WTC11 (cell line): Measurements from ENCODE around the gene CYP2A7. TPM values are rescaled to one million over a fixed set of nuclear protein-coding genes. Genes with fewer than 3 reads are reported as not detected.
"Not testable (repeated sequence)": the region's sequence is repeated elsewhere in the genome, so short reads cannot be mapped to it uniquely, and the experiment has no call there.

ENCODE experiments used
- ATAC-seq: fragments of 200-7000 bp; cut with Tn5 transposase; 2 replicates; pipeline ENCODE4 v1.10.0; 2021; ENCODE audit warnings: mild to moderate bottlenecking, moderate library complexity
- CTCF ChIA-PET: fragments of 300-600 bp; sonication (Branson Sonifier 250); formaldehyde crosslinking; loops from one replicate; lab custom pipeline; 2021; ENCODE audit warnings: antibody characterized with exemption; lab: Charles Lee
- POLR2A ChIA-PET: fragments of 350-600 bp; sonication (Branson Sonifier 250); formaldehyde crosslinking; loops from one replicate; lab custom pipeline; 2021; ENCODE audit warnings: antibody characterized with exemption; lab: Charles Lee
- DNase-seq: peaks from one replicate; pipeline ENCODE4 v3.0.0; 2021; ENCODE audit warnings: low spot score
- H3K27ac Mint-ChIP-seq: 2 replicates; pipeline ENCODE4 v1.8.0; 2021; ENCODE audit warnings: mixed read lengths
- H3K27me3 Mint-ChIP-seq: 2 replicates; pipeline ENCODE4 v1.8.0; 2021; ENCODE audit warnings: low read depth, mild to moderate bottlenecking, moderate library complexity, mixed read lengths
- H3K36me3 Mint-ChIP-seq: 2 replicates; pipeline ENCODE4 v1.8.0; 2021; ENCODE audit warnings: mixed read lengths
- H3K4me1 Mint-ChIP-seq: 2 replicates; pipeline ENCODE4 v1.8.0; 2022; ENCODE audit warnings: mixed read lengths
- H3K4me3 Mint-ChIP-seq: 2 replicates; pipeline ENCODE4 v1.8.0; 2021; ENCODE audit warnings: mild to moderate bottlenecking, moderate library complexity, mixed read lengths
- H3K9me3 Mint-ChIP-seq: 2 replicates; pipeline ENCODE4 v1.8.0; 2021; ENCODE audit warnings: mixed read lengths
- FOXJ3 ChIP-seq: sonication (generic); formaldehyde crosslinking; IDR thresholded peaks from 2 replicates; pipeline ENCODE4 v1.9.0; 2021; ENCODE audit warnings: missing genetic modification reagents, mild to moderate bottlenecking, borderline replicate concordance
- GABPB1 ChIP-seq: sonication (generic); formaldehyde crosslinking; IDR thresholded peaks from 2 replicates; pipeline ENCODE4 v1.8.1; 2023; ENCODE audit warnings: mild to moderate bottlenecking, missing genetic modification reagents
- GRHL2 ChIP-seq: fragments of 250-450 bp; sonication (Bioruptor Pico); IDR thresholded peaks from 2 replicates; pipeline ENCODE4 v1.8.0; 2022; ENCODE audit warnings: mild to moderate bottlenecking, moderate library complexity; ENCODE audit not compliant: insufficient replicate concordance, severe bottlenecking
- HMGA2 ChIP-seq: fragments of 250-450 bp; sonication (Bioruptor Pico); IDR thresholded peaks from 2 replicates; pipeline ENCODE4 v1.4.0; 2021; ENCODE audit warnings: mild to moderate bottlenecking, moderate library complexity
- JUN ChIP-seq: sonication (generic); formaldehyde crosslinking; IDR thresholded peaks from 2 replicates; pipeline ENCODE4 v1.8.0; 2023; ENCODE audit warnings: mild to moderate bottlenecking, missing genetic modification reagents
- KAT7 ChIP-seq: sonication (generic); formaldehyde crosslinking; IDR thresholded peaks from 2 replicates; pipeline ENCODE4 v1.8.1; 2023; ENCODE audit warnings: missing genetic modification reagents, mild to moderate bottlenecking, borderline replicate concordance
- NR1H2 ChIP-seq: sonication (generic); formaldehyde crosslinking; IDR thresholded peaks from 2 replicates; pipeline ENCODE4 v1.9.0; 2021; ENCODE audit warnings: mild to moderate bottlenecking, moderate library complexity, missing genetic modification reagents
- SMAD4 ChIP-seq: sonication (generic); formaldehyde crosslinking; IDR thresholded peaks from 2 replicates; pipeline ENCODE4 v1.8.0; 2022; ENCODE audit warnings: mild to moderate bottlenecking, missing genetic modification reagents
- SP1 ChIP-seq: sonication (generic); formaldehyde crosslinking; conservative IDR thresholded peaks from 2 replicates; pipeline ENCODE4 v1.8.1; 2022; ENCODE audit warnings: missing genetic modification reagents
- ZNF232 ChIP-seq: sonication (generic); formaldehyde crosslinking; IDR thresholded peaks from 2 replicates; pipeline ENCODE4 v1.8.0; 2022; ENCODE audit warnings: mild to moderate bottlenecking, missing genetic modification reagents
- total RNA-seq: library from RNA; stranded (reverse); gene quantifications from 3 replicates; pipeline ENCODE4 v1.2.3, GENCODE V29; 2021
- TF ChIP-seq, protein P1 (sequence below): fragments of 250-450 bp; sonication (Bioruptor Pico); IDR thresholded peaks from 2 replicates; pipeline ENCODE4 v2.1.2; 2022; ENCODE audit warnings: mild to moderate bottlenecking, moderate library complexity
- TF ChIP-seq, protein P2 (sequence below): sonication (generic); formaldehyde crosslinking; IDR thresholded peaks from 2 replicates; pipeline ENCODE4 v1.8.0; 2022; ENCODE audit warnings: missing genetic modification reagents
- TF ChIP-seq, protein P3 (sequence below): fragments of 250-450 bp; sonication (Bioruptor Pico); IDR thresholded peaks from 2 replicates; pipeline ENCODE4 v1.9.0; 2021; ENCODE audit warnings: mild to moderate bottlenecking, borderline replicate concordance
- TF ChIP-seq, protein P4 (sequence below): sonication (generic); formaldehyde crosslinking; IDR thresholded peaks from 2 replicates; pipeline ENCODE4 v1.8.0; 2022; ENCODE audit warnings: mild to moderate bottlenecking, missing genetic modification reagents
- TF ChIP-seq, protein P5 (sequence below): sonication (generic); formaldehyde crosslinking; IDR thresholded peaks from 2 replicates; pipeline ENCODE4 v1.8.1; 2022; ENCODE audit warnings: missing genetic modification reagents, borderline replicate concordance
- TF ChIP-seq, protein P6 (sequence below): sonication (generic); formaldehyde crosslinking; IDR thresholded peaks from 2 replicates; pipeline ENCODE4 v1.8.1; 2023; ENCODE audit warnings: mild to moderate bottlenecking, moderate library complexity, missing genetic modification reagents
- TF ChIP-seq, protein P7 (sequence below): sonication (generic); formaldehyde crosslinking; IDR thresholded peaks from 2 replicates; pipeline ENCODE4 v1.8.0; 2022; ENCODE audit warnings: mild to moderate bottlenecking, missing genetic modification reagents

CYP2A7 gene
- total RNA-seq, 1 experiment from 2014 or later, result not detected

DNA sequence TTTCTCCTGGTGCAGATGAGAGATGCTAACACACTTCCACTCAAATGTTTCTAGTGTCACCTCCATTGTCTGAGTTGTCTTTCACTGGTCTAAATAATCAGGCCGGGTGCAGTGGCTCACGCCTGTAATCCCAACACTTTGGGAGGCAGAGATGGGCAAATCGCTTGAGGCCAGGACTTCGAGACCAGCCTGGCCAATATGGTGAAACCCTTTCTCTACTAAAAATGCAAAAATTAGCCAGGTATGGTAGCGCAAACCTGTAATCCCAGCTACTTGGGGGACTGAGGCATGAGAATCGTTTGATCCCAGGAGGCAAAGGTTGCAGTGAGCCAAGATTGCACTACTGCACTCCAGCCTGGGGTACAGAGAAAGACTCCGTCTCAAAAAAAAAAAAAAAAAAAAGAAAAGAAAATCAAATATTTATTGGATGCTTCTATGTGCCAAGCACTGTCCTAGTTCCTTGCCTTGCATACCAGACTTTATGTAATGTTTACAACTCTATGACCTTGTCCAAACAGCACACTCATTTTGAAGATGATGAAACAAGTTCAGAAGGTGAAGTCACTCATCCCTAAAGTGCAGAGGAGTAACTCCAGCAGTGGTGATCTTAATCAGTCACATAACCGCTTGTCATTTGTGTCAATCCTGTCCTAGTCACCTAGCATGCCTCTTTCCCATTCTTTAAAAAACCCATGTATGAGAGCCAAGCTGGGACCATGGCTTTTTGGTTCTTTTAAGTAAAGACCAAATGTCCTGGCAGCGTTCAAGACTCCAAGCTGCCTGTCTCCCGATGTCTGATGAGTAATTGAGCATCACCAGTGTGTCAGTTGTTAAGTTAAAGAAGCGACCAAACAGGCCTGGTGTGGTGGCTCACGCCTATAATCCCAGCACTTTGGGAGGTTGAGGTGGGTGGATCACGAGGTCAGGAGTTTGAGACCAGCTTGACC lies 15.1 kb upstream of the CYP2A7 start:
- H3K9me3 Mint-ChIP-seq, POLR2A ChIA-PET, H3K27ac Mint-ChIP-seq, H3K4me3 Mint-ChIP-seq, H3K4me1 Mint-ChIP-seq, ATAC-seq, DNase-seq, H3K36me3 Mint-ChIP-seq: not testable (repeated sequence)
- TF ChIP-seq GABPB1, result peak; percentile 99
- CTCF ChIA-PET, result interaction anchor here (0.6 to 0.7 kb wide), 3 partner anchors 78 to 518 kb away, joined by 3 to 4 read pairs (median 3); no protein-coding TSS in a partner anchor
- peaks cover 13% of the 10 kb centered on the region for H3K27me3 Mint-ChIP-seq

DNA sequence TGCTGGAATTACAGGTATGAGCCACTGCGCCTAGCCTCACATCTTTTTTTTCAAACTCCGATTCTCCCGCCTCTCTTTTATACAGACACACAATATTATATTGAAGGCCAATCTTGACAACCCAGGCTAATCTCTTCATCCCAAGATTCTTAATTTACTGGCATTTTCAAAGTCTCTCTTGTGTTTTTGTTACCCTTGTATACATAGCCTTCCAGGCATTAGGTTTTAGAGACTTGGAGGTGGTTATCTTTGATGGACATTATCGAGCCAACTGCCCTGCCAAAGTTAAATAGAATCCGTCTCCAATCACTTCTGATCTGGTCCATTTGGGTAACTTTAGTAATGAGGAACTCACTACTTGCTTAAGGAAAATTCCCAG lies 14.4 kb upstream of the CYP2A7 start:
- Mint-ChIP-seq H3K4me1 (peaks cover 9% of the 10 kb centered on the region; the same call in 1 of the 2 replicates), H3K27ac (no peak overlapping the region), H3K9me3 (peaks cover 3% of the 10 kb centered on the region; the same call in 1 of the 2 replicates), H3K36me3 (no peaks in the 10 kb centered on the region), H3K4me3 (no peak overlapping the region), H3K27me3 (peaks cover 13% of the 10 kb centered on the region)
- DNase-seq (no peak), ATAC-seq (no peak)
- CTCF ChIA-PET, result no interaction called here
- POLR2A ChIA-PET, result no interaction called here
- no peak for TF ChIP-seq SMAD4 (CRISPR knock-in tag)
- no peak for TF ChIP-seq HMGA2 (CRISPR knock-in tag)
- TF ChIP-seq JUN (CRISPR knock-in tag), result no peak
- no peak for TF ChIP-seq GRHL2 (CRISPR knock-in tag)
- TF ChIP-seq NR1H2 (CRISPR knock-in tag), result no peak
- TF ChIP-seq, protein P1, sequence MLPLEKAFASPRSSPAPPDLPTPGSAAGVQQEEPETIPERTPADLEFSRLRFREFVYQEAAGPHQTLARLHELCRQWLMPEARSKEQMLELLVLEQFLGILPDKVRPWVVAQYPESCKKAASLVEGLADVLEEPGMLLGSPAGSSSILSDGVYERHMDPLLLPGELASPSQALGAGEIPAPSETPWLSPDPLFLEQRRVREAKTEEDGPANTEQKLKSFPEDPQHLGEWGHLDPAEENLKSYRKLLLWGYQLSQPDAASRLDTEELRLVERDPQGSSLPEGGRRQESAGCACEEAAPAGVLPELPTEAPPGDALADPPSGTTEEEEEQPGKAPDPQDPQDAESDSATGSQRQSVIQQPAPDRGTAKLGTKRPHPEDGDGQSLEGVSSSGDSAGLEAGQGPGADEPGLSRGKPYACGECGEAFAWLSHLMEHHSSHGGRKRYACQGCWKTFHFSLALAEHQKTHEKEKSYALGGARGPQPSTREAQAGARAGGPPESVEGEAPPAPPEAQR (CRISPR knock-in tag), result no peak
- TF ChIP-seq ZNF232 (CRISPR knock-in tag), result no peak
- TF ChIP-seq, protein P2, sequence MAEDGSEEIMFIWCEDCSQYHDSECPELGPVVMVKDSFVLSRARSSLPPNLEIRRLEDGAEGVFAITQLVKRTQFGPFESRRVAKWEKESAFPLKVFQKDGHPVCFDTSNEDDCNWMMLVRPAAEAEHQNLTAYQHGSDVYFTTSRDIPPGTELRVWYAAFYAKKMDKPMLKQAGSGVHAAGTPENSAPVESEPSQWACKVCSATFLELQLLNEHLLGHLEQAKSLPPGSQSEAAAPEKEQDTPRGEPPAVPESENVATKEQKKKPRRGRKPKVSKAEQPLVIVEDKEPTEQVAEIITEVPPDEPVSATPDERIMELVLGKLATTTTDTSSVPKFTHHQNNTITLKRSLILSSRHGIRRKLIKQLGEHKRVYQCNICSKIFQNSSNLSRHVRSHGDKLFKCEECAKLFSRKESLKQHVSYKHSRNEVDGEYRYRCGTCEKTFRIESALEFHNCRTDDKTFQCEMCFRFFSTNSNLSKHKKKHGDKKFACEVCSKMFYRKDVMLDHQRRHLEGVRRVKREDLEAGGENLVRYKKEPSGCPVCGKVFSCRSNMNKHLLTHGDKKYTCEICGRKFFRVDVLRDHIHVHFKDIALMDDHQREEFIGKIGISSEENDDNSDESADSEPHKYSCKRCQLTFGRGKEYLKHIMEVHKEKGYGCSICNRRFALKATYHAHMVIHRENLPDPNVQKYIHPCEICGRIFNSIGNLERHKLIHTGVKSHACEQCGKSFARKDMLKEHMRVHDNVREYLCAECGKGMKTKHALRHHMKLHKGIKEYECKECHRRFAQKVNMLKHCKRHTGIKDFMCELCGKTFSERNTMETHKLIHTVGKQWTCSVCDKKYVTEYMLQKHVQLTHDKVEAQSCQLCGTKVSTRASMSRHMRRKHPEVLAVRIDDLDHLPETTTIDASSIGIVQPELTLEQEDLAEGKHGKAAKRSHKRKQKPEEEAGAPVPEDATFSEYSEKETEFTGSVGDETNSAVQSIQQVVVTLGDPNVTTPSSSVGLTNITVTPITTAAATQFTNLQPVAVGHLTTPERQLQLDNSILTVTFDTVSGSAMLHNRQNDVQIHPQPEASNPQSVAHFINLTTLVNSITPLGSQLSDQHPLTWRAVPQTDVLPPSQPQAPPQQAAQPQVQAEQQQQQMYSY (CRISPR knock-in tag), result no peak
- TF ChIP-seq, protein P3, sequence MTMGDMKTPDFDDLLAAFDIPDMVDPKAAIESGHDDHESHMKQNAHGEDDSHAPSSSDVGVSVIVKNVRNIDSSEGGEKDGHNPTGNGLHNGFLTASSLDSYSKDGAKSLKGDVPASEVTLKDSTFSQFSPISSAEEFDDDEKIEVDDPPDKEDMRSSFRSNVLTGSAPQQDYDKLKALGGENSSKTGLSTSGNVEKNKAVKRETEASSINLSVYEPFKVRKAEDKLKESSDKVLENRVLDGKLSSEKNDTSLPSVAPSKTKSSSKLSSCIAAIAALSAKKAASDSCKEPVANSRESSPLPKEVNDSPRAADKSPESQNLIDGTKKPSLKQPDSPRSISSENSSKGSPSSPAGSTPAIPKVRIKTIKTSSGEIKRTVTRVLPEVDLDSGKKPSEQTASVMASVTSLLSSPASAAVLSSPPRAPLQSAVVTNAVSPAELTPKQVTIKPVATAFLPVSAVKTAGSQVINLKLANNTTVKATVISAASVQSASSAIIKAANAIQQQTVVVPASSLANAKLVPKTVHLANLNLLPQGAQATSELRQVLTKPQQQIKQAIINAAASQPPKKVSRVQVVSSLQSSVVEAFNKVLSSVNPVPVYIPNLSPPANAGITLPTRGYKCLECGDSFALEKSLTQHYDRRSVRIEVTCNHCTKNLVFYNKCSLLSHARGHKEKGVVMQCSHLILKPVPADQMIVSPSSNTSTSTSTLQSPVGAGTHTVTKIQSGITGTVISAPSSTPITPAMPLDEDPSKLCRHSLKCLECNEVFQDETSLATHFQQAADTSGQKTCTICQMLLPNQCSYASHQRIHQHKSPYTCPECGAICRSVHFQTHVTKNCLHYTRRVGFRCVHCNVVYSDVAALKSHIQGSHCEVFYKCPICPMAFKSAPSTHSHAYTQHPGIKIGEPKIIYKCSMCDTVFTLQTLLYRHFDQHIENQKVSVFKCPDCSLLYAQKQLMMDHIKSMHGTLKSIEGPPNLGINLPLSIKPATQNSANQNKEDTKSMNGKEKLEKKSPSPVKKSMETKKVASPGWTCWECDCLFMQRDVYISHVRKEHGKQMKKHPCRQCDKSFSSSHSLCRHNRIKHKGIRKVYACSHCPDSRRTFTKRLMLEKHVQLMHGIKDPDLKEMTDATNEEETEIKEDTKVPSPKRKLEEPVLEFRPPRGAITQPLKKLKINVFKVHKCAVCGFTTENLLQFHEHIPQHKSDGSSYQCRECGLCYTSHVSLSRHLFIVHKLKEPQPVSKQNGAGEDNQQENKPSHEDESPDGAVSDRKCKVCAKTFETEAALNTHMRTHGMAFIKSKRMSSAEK (CRISPR knock-in tag), result no peak
- TF ChIP-seq, protein P4, sequence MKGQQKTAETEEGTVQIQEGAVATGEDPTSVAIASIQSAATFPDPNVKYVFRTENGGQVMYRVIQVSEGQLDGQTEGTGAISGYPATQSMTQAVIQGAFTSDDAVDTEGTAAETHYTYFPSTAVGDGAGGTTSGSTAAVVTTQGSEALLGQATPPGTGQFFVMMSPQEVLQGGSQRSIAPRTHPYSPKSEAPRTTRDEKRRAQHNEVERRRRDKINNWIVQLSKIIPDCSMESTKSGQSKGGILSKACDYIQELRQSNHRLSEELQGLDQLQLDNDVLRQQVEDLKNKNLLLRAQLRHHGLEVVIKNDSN, result no peak
- TF ChIP-seq KAT7 (CRISPR knock-in tag), result no peak
- TF ChIP-seq FOXJ3 (CRISPR knock-in tag), result no peak
- TF ChIP-seq, protein P5, sequence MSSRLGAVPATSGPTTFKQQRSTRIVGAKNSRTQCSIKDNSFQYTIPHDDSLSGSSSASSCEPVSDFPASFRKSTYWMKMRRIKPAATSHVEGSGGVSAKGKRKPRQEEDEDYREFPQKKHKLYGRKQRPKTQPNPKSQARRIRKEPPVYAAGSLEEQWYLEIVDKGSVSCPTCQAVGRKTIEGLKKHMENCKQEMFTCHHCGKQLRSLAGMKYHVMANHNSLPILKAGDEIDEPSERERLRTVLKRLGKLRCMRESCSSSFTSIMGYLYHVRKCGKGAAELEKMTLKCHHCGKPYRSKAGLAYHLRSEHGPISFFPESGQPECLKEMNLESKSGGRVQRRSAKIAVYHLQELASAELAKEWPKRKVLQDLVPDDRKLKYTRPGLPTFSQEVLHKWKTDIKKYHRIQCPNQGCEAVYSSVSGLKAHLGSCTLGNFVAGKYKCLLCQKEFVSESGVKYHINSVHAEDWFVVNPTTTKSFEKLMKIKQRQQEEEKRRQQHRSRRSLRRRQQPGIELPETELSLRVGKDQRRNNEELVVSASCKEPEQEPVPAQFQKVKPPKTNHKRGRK (CRISPR knock-in tag), result no peak
- TF ChIP-seq, protein P6, sequence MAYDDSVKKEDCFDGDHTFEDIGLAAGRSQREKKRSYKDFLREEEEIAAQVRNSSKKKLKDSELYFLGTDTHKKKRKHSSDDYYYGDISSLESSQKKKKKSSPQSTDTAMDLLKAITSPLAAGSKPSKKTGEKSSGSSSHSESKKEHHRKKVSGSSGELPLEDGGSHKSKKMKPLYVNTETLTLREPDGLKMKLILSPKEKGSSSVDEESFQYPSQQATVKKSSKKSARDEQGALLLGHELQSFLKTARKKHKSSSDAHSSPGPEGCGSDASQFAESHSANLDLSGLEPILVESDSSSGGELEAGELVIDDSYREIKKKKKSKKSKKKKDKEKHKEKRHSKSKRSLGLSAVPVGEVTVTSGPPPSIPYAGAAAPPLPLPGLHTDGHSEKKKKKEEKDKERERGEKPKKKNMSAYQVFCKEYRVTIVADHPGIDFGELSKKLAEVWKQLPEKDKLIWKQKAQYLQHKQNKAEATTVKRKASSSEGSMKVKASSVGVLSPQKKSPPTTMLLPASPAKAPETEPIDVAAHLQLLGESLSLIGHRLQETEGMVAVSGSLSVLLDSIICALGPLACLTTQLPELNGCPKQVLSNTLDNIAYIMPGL (CRISPR knock-in tag), result no peak
- TF ChIP-seq, protein P7, sequence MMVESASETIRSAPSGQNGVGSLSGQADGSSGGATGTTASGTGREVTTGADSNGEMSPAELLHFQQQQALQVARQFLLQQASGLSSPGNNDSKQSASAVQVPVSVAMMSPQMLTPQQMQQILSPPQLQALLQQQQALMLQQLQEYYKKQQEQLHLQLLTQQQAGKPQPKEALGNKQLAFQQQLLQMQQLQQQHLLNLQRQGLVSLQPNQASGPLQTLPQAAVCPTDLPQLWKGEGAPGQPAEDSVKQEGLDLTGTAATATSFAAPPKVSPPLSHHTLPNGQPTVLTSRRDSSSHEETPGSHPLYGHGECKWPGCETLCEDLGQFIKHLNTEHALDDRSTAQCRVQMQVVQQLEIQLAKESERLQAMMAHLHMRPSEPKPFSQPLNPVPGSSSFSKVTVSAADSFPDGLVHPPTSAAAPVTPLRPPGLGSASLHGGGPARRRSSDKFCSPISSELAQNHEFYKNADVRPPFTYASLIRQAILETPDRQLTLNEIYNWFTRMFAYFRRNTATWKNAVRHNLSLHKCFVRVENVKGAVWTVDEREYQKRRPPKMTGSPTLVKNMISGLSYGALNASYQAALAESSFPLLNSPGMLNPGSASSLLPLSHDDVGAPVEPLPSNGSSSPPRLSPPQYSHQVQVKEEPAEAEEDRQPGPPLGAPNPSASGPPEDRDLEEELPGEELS (CRISPR knock-in tag), result no peak
- no peak for TF ChIP-seq SP1 (CRISPR knock-in tag)
